Hepatocyte (in vitro differentiated cells): ENCODE results near the gene AIF1. TPM values are rescaled to one million over a fixed set of nuclear protein-coding genes. Genes with fewer than 3 reads are reported as not detected.

Experiments used
- DNase-seq: peaks from one replicate; pipeline ENCODE4 v3.0.0-alpha.2; 2016; ENCODE audit warnings: low spot score
- H2AFZ ChIP-seq: fragments of 200-600 bp; sonication (generic); 2 replicates; pipeline ENCODE4 v1.6.0; 2016; ENCODE audit warnings: antibody characterized with exemption, mild to moderate bottlenecking
- H3K27ac ChIP-seq: fragments of 200-600 bp; sonication (generic); 2 replicates; pipeline ENCODE4 v1.5.1; 2016; ENCODE audit warnings: mild to moderate bottlenecking
- H3K27me3 ChIP-seq: fragments of 200-600 bp; sonication (generic); 2 replicates; pipeline ENCODE4 v1.6.1; 2016
- H3K36me3 ChIP-seq: fragments of 200-600 bp; sonication (generic); replicated peaks from 2 replicates; pipeline ENCODE4 v1.5.1; 2016; ENCODE audit warnings: low read depth; ENCODE audit not compliant: insufficient read depth
- H3K4me1 ChIP-seq: fragments of 200-600 bp; sonication (generic); 2 replicates; pipeline ENCODE4 v1.5.1; 2016; ENCODE audit warnings: mild to moderate bottlenecking, moderate library complexity; ENCODE audit not compliant: insufficient read depth
- H3K4me2 ChIP-seq: fragments of 200-600 bp; sonication (generic); 2 replicates; pipeline ENCODE4 v1.6.0; 2016
- H3K4me3 ChIP-seq: fragments of 200-600 bp; sonication (generic); 2 replicates; pipeline ENCODE4 v1.5.1; 2016; ENCODE audit warnings: mild to moderate bottlenecking
- H3K79me2 ChIP-seq: fragments of 200-600 bp; sonication (generic); 2 replicates; pipeline ENCODE4 v1.6.0; 2017; ENCODE audit warnings: mild to moderate bottlenecking
- H3K9me2 ChIP-seq: fragments of 200-600 bp; sonication (generic); replicated peaks from 2 replicates; pipeline ENCODE4 v1.6.0; 2017; ENCODE audit warnings: mild to moderate bottlenecking; ENCODE audit not compliant: insufficient read depth
- H3K9me3 ChIP-seq: fragments of 200-600 bp; sonication (generic); 2 replicates; pipeline ENCODE4 v1.5.1; 2016; ENCODE audit warnings: low read depth, mild to moderate bottlenecking
- H4K20me1 ChIP-seq: fragments of 200-600 bp; sonication (generic); 2 replicates; pipeline ENCODE4 v1.6.0; 2016; ENCODE audit warnings: mild to moderate bottlenecking; ENCODE audit not compliant: insufficient read depth, poor library complexity, severe bottlenecking
- CTCF ChIP-seq: fragments of 200-600 bp; sonication (generic); IDR thresholded peaks from 2 replicates; pipeline ENCODE4 v1.5.1; 2016; ENCODE audit warnings: antibody characterized with exemption, mild to moderate bottlenecking; ENCODE audit not compliant: poor library complexity
- EZH2 ChIP-seq: fragments of 200-600 bp; sonication (generic); IDR thresholded peaks from 2 replicates; pipeline ENCODE4 v1.6.1; 2016; ENCODE audit warnings: antibody characterized with exemption, mild to moderate bottlenecking, borderline replicate concordance
- EZH2phosphoT487 ChIP-seq: fragments of 200-600 bp; sonication (generic); IDR thresholded peaks from one replicate; pipeline ENCODE4 v1.6.1; 2018; ENCODE audit warnings: antibody characterized with exemption, mild to moderate bottlenecking, low read depth, moderate library complexity; ENCODE audit not compliant: unreplicated experiment, severe bottlenecking
- WGBS: methylation state at CpG from one replicate; pipeline ENCODE4 v1.1.6; 2016; ENCODE audit warnings: low lambda C conversion rate; ENCODE audit errors: missing lambda C conversion rate; 5-methylcytosine and 5-hydroxymethylcytosine counted together
- polyA plus RNA-seq: library from polyadenylated mRNA; unstranded; fragments of >200 nt; fragmentation: Nextera tagmentation; extraction: Ambion mirVana; gene quantifications from 2 replicates; pipeline ENCODE4 v1.2.1, GENCODE V29; 2016
- total RNA-seq: library from RNA; depleted of rRNA; stranded (reverse); fragments of >200 nt; gene quantifications from 2 replicates; pipeline ENCODE4 v1.2.3, GENCODE V29; 2014

Gene AIF1
- total and polyA plus RNA-seq, 2 experiments from 2014 or later: 4.6 to 7.2 TPM

- H3K27ac ChIP-seq: no peak overlapping the region
- no peaks in the 10 kb centered on the region for H3K27me3 ChIP-seq
- TF ChIP-seq EZH2 (no peak), EZH2phosphoT487 (no peak), CTCF (no peak)
- no peaks in the 10 kb centered on the region for H3K9me3 ChIP-seq
- no peak overlapping the region for H3K4me3 ChIP-seq
- H2AFZ ChIP-seq: no peak overlapping the region
- peaks cover 3% of the 10 kb centered on the region for H4K20me1 ChIP-seq
- H3K79me2 ChIP-seq: peaks cover 2% of the 10 kb centered on the region
- H3K4me2 ChIP-seq: no peak overlapping the region
- DNase-seq: no peak
- H3K9me2 ChIP-seq: no peaks in the 10 kb centered on the region
- no peaks in the 10 kb centered on the region for H3K4me1 ChIP-seq
- no peaks in the 10 kb centered on the region for H3K36me3 ChIP-seq
- WGBS: 89% methylated on average over 11 of the region's 11 CpGs
Measured at GRCh38 chr6:31634969-31635575, 20.0 kb downstream of the AIF1 start.

GRCh38 chr6:31636698-31637596 is 21.9 kb downstream of the AIF1 start:
- no peaks in the 10 kb centered on the region for H3K9me2 ChIP-seq
- H3K27me3 ChIP-seq: no peaks in the 10 kb centered on the region
- peaks cover 3% of the 10 kb centered on the region for H4K20me1 ChIP-seq
- DNase-seq: no peak
- no peak overlapping the region for H2AFZ ChIP-seq
- TF ChIP-seq EZH2 (no peak), EZH2phosphoT487 (no peak), CTCF (no peak)
- 88% methylated on average over 27 of the region's 27 CpGs for WGBS
- H3K4me1 ChIP-seq: no peaks in the 10 kb centered on the region
- H3K9me3 ChIP-seq: no peaks in the 10 kb centered on the region
- H3K4me2 ChIP-seq: no peak overlapping the region
- H3K36me3 ChIP-seq: no peaks in the 10 kb centered on the region
- peaks cover 2% of the 10 kb centered on the region for H3K79me2 ChIP-seq
- peak overlapping the region; percentile 57 for H3K27ac ChIP-seq
- no peak overlapping the region for H3K4me3 ChIP-seq

- Histone ChIP-seq H3K27ac (no peak overlapping the region), H3K4me1 (no peaks in the 10 kb centered on the region), H3K27me3 (no peaks in the 10 kb centered on the region), H3K4me2 (no peak overlapping the region), H3K9me2 (no peaks in the 10 kb centered on the region), H3K4me3 (no peak overlapping the region), H2AFZ (no peak overlapping the region), H3K79me2 (no peaks in the 10 kb centered on the region), H3K9me3 (no peaks in the 10 kb centered on the region), H4K20me1 (peaks cover 3% of the 10 kb centered on the region), H3K36me3 (no peaks in the 10 kb centered on the region)
- 96% methylated on average over 9 of the region's 9 CpGs for WGBS
- TF ChIP-seq EZH2: no peak
- TF ChIP-seq CTCF: no peak
- TF ChIP-seq EZH2phosphoT487: no peak
- no peak for DNase-seq
Measured at GRCh38 chr6:31639043-31639442, 24.0 kb downstream of the AIF1 start.
